AG04449 (cell line): ENCODE measurements around the gene PEX5L.

Experiments
- CTCF ChIA-PET: fragments of 350-600 bp; formaldehyde crosslinking; extraction: SDS; loops from one replicate; lab custom pipeline; 2021; ENCODE audit warnings: antibody characterized with exemption; lab: Yijun Ruan, JAX
- POLR2A ChIA-PET: fragments of 400-600, 350-600 bp; formaldehyde crosslinking; extraction: SDS; loops from one replicate; lab custom pipeline; 2020; ENCODE audit warnings: antibody characterized with exemption, inconsistent platforms; lab: Yijun Ruan, JAX
- DNase-seq: peaks from one replicate; pipeline ENCODE4 v3.0.0-alpha.2; 2010; ENCODE audit warnings: low read depth, low spot score
- H3K4me3 ChIP-seq: 2 replicates; pipeline ENCODE4 v1.5.1; 2011; ENCODE audit warnings: low read depth, mild to moderate bottlenecking, control low read depth, low read length
- TF ChIP-seq, protein P1 (sequence below): IDR thresholded peaks from one replicate; pipeline ENCODE4 v1.5.1; 2011; ENCODE audit warnings: mild to moderate bottlenecking, moderate library complexity, low read length, control low read depth, inconsistent platforms; ENCODE audit not compliant: insufficient read depth; ENCODE audit errors: missing control alignments

Gene PEX5L

DNA sequence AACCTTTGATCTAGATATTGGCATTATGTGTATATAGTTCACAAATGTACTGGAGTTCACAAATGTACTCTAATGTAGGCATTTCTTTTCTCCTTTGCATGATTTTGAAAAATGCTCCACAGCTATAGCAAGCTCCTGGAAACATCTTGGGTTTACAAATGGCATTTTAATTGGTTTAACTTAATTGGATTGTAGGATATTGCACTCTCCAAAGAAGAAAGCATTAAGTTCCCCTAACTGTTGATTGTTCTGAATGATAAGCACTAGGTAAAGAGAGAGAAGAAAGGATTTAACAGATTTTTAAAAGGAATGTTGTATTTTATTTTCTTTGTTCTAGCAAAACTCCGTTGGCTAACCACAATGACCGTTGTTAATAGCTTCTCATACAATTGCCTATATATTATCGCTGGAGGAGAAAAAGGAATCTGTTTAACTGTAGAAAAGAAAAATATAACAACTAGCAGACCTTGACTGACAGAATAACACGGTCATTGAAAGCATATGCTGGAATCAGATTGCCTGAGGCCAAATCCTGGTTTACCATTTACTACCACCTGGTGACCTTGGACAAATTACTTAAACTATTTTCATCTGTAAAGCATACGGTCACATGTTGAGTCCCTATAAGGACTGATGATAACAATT is 170.8 kb downstream of the PEX5L start:
- CTCF ChIA-PET = no interaction called here
- no peak overlapping the region for H3K4me3 ChIP-seq
- TF ChIP-seq, protein P1, sequence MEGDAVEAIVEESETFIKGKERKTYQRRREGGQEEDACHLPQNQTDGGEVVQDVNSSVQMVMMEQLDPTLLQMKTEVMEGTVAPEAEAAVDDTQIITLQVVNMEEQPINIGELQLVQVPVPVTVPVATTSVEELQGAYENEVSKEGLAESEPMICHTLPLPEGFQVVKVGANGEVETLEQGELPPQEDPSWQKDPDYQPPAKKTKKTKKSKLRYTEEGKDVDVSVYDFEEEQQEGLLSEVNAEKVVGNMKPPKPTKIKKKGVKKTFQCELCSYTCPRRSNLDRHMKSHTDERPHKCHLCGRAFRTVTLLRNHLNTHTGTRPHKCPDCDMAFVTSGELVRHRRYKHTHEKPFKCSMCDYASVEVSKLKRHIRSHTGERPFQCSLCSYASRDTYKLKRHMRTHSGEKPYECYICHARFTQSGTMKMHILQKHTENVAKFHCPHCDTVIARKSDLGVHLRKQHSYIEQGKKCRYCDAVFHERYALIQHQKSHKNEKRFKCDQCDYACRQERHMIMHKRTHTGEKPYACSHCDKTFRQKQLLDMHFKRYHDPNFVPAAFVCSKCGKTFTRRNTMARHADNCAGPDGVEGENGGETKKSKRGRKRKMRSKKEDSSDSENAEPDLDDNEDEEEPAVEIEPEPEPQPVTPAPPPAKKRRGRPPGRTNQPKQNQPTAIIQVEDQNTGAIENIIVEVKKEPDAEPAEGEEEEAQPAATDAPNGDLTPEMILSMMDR = no peak
- no peak for DNase-seq
- POLR2A ChIA-PET = no interaction called here

DNA sequence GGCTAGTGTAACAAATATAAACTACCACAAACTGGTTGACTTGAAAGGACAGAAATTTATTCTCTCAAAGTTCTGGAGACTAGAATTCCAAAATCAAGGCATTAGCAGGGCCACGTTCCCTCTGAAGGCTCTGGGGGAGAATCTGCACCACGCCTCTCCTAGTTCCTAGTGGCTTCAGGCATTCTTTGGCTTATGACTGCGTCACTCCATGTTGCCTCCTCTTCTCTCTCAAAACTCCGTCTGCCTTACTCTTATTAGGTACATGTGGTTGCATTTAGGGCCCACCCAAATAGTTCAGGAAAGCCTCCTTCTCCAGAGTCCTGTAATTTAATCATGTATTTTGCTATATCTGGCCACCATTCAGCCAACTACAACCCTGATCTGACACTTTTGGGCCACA is 174.8 kb downstream of the PEX5L start:
- POLR2A ChIA-PET = no interaction called here
- CTCF ChIA-PET = no interaction called here
- H3K4me3 ChIP-seq = no peak overlapping the region
- no peak for DNase-seq
- TF ChIP-seq, protein P1 = no peak

DNA sequence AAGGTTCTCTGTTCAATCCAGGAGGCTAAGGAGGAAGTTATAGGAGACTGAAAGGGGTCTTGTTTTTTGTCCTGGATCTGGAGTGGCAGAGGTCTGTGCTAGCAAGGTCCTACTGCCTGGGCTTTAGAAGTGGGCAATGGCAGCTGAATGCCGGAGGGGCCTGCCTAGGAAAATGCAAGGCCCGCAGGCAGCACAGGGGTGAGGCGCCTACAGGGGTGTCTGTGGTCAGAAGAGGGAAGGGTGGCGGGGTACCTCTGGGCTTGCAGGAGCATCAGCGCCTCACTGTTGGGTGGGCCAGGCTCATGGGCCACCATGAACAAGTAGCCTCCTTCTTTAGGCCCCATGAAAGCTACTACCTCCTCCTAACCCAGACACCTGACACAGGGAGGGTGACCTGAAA is 175.4 kb downstream of the PEX5L start:
- no peak for DNase-seq
- H3K4me3 ChIP-seq = no peak overlapping the region
- POLR2A ChIA-PET = no interaction called here
- CTCF ChIA-PET = no interaction called here
- TF ChIP-seq, protein P1 = no peak

DNA sequence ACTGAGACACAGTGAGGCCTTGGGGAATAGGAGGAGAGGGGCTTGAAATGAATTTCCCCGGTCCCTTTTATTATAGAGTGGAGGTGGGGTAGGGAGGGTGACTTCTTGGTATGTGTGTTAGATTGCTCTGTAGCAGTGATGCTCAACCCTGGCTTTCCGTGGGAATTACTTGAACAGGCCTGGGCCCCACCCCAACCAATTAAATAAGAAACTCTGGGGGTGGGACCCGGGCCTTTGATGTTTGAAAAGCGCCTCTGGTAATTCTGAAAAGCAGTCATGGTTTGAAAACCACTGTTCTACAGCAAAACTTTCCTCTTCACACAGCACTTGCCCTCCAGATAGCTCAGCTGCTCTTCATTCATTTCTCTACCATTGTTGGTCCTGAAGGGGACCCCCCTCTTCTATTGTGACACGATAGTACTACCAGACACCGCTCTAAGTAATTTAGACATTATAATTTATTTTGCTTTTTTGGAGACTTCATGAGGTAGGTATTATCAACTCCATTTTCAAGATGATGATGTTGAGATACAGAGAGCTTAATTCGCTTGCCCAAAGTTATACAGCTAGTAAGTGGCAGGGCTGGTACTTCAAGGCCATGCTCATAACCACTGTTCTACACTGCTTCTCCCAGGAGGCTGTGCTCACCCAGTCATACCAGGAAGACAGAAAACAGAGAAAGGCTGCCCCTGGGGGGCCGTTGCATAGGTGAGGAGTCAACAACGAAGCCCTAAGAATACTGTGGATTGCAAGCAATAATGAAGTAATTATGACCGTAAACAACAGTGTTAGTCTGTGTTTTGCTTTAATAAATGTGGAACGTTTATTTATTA is 176.2 kb downstream of the PEX5L start:
- ChIA-PET CTCF (no interaction called here), POLR2A (no interaction called here)
- H3K4me3 ChIP-seq = no peak overlapping the region
- TF ChIP-seq, protein P1 = no peak
- no peak for DNase-seq

DNA sequence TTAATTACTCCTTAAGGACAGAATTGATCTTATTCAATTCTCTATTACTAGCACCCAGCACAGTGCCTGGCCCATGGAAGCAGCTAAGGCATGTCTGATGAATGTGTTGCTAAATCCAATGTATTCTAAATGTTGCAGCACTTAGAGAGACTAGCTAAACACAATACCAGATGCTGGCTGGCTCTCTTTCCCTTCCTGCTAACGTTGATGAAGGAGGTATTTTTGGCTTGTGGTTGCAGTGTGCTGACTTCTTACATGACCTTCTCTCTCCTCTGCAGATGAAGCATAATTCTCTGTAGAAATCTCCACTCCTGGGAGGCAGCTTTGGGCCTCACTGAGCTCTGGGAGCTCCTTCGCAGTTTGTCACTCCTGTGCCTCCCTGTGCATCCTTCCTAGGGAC is 183.6 kb downstream of the PEX5L start:
- TF ChIP-seq, protein P1 = no peak
- ChIA-PET POLR2A (no interaction called here), CTCF (interaction anchor here (1.0 to 2.1 kb wide), 4 partner anchors 42 to 86 kb away, joined by 3 to 6 read pairs (median 4); no protein-coding TSS in a partner anchor)
- DNase-seq = peak; percentile 82
- no peak overlapping the region for H3K4me3 ChIP-seq
